OCI-LY1 (cell line): Measurements from ENCODE around the gene PJA2.

Experiments used
- CTCF ChIP-seq: fragments of 200-600 bp; sonication (generic), shearing (Covaris generic); IDR thresholded peaks from 2 replicates; pipeline ENCODE4 v1.5.1; 2017; ENCODE audit warnings: mild to moderate bottlenecking, antibody characterized with exemption, low read length, moderate library complexity, mixed read lengths
- EZH2 ChIP-seq: fragments of 200-600 bp; sonication (generic), shearing (Covaris generic); IDR thresholded peaks from 2 replicates; pipeline ENCODE4 v1.8.0; 2017; ENCODE audit warnings: borderline replicate concordance, mixed run types, mild to moderate bottlenecking, antibody characterized with exemption, low read length, moderate library complexity, mixed read lengths

GRCh38 chr5:109396965-109397364, 12.8 kb downstream of the PJA2 start:
- TF ChIP-seq CTCF: no peak
- TF ChIP-seq EZH2: no peak
